SH-SY5Y (cell line): ENCODE data around the gene TRIM54.

ENCODE experiments used
- GATA2 ChIP-seq: IDR thresholded peaks from 2 replicates; pipeline ENCODE4 v1.6.1; 2011; ENCODE audit warnings: mild to moderate bottlenecking, low read depth, low read length
- GATA3 ChIP-seq: IDR thresholded peaks from 2 replicates; pipeline ENCODE4 v1.6.1; 2011; ENCODE audit warnings: low read depth, mild to moderate bottlenecking, low read length, moderate library complexity

GRCh38 chr2:27313882-27314645 lies 31.8 kb downstream of the TRIM54 start:
- TF ChIP-seq GATA2 (no peak), GATA3 (no peak)
